PC-3 (cell line): ENCODE results near the gene AOAH.

ENCODE experiments used
- CTCF ChIP-seq: fragments of 300-600 bp; sonication (generic); conservative IDR thresholded peaks from 2 replicates; pipeline ENCODE4 v1.5.1; 2017; ENCODE audit warnings: antibody characterized with exemption, low read depth, mild to moderate bottlenecking, low read length
- EZH2 ChIP-seq: fragments of 300-600 bp; sonication (generic); IDR thresholded peaks from one replicate; pipeline ENCODE4 v1.6.1; 2017; ENCODE audit warnings: antibody characterized with exemption, mild to moderate bottlenecking, low read length; ENCODE audit not compliant: unreplicated experiment
- EZH2phosphoT487 ChIP-seq: fragments of 300-600 bp; sonication (generic); IDR thresholded peaks from 2 replicates; pipeline ENCODE4 v1.6.1; 2018; ENCODE audit warnings: mild to moderate bottlenecking, antibody characterized with exemption, low read length, borderline replicate concordance

- TF ChIP-seq CTCF: no peak
- TF ChIP-seq EZH2phosphoT487: no peak
- TF ChIP-seq EZH2: no peak
Observed at GRCh38 chr7:36661135-36661840, 63.0 kb downstream of the AOAH start.
